ENCODE data around the gene PFDN2.

DNA sequence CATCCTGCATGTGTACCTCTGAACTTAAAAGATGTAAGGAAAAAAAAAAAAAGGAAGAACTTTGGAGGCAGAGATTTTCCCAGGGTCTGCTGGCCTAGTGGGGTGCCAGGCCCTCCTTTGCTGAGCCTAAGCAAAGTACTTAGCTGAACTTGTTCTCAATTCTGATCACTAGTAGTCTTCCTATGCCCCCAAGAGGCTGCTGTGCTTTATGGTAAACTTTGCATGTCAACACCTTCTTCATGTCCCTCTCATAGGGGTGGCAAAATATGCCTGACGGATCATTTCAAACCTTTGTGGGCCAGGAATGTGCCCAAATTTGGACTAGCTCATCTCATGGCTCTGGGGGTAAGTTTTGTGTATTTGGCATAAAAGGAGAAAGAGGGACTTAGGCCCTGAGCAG, 40.0 kb upstream of the PFDN2 start:
- TF ChIP-seq, protein P1, sequence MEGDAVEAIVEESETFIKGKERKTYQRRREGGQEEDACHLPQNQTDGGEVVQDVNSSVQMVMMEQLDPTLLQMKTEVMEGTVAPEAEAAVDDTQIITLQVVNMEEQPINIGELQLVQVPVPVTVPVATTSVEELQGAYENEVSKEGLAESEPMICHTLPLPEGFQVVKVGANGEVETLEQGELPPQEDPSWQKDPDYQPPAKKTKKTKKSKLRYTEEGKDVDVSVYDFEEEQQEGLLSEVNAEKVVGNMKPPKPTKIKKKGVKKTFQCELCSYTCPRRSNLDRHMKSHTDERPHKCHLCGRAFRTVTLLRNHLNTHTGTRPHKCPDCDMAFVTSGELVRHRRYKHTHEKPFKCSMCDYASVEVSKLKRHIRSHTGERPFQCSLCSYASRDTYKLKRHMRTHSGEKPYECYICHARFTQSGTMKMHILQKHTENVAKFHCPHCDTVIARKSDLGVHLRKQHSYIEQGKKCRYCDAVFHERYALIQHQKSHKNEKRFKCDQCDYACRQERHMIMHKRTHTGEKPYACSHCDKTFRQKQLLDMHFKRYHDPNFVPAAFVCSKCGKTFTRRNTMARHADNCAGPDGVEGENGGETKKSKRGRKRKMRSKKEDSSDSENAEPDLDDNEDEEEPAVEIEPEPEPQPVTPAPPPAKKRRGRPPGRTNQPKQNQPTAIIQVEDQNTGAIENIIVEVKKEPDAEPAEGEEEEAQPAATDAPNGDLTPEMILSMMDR (IDR thresholded peaks at IDR 0.05; ENCODE audit: low read depth, low read length): no peak
- TF ChIP-seq POLR2A (IDR thresholded peaks at IDR 0.05; ENCODE audit: extremely low read depth, insufficient read length): no peak
